Keratinocyte (primary cell): ENCODE measurements around the gene RNF212B.

Experiments used
- CTCF ChIP-seq, 3 experiments: IDR thresholded peaks in 1 of 3; conservative IDR thresholded peaks in 1 of 3; optimal IDR thresholded peaks in 1 of 3; 2 replicates in 2 of 3; 3 replicates in 1 of 3; pipeline versions ENCODE3 to v1.5.1; 2011; ENCODE audit warnings: low read length in 3 of 3, mild to moderate bottlenecking in 3 of 3, moderate library complexity in 2 of 3, control low read depth in 1 of 3, inconsistent platforms in 1 of 3; ENCODE audit not compliant: insufficient read depth in 2 of 3; ENCODE audit errors: extremely low read depth in 1 of 3
- EZH2 ChIP-seq: IDR thresholded peaks from one replicate; pipeline ENCODE4 v1.6.1; 2012; ENCODE audit warnings: inconsistent platforms, mild to moderate bottlenecking, low read length, moderate library complexity

- TF ChIP-seq CTCF (optimal IDR thresholded peaks at IDR 0.05 in 1 of 3, IDR thresholded peaks at IDR 0.05 in 1 of 3, conservative IDR thresholded peaks at IDR 0.05 in 1 of 3; ENCODE audit: extremely low read depth in 1 of 3, insufficient read depth in 2 of 3, low read length in 3 of 3) (no peak), EZH2 (no peak)
Measured at GRCh38 chr14:23252420-23253333, 14.9 kb downstream of the RNF212B start.
